Activated B cell treated with CpG ODN at 0.5 μM for 24 hours (primary cell): ENCODE results near the gene PIK3CD. TPM values are rescaled to one million over a fixed set of nuclear protein-coding genes. Genes with fewer than 3 reads are reported as not detected.

ENCODE experiments used
- ATAC-seq: fragments of 200-7000 bp; cut with Tn5 transposase; one replicate; pipeline ENCODE4 v1.10.0; 2021; ENCODE audit warnings: low read depth, mild to moderate bottlenecking, moderate library complexity
- CTCF ChIA-PET: fragments of 350-600 bp; sonication (Branson Sonifier 250); formaldehyde crosslinking; loops from one replicate; lab custom pipeline; 2021; ENCODE audit warnings: antibody characterized with exemption; lab: Charles Lee
- POLR2A ChIA-PET: fragments of 350-600 bp; sonication (Branson Sonifier 250); formaldehyde crosslinking; loops from one replicate; lab custom pipeline; 2021; ENCODE audit warnings: antibody characterized with exemption; lab: Charles Lee
- DNase-seq: peaks from one replicate; pipeline ENCODE4 v3.0.0; 2022
- H3K27ac Mint-ChIP-seq: one replicate; pipeline ENCODE4 v1.8.0; 2020; ENCODE audit warnings: mixed read lengths
- H3K27me3 Mint-ChIP-seq: one replicate; pipeline ENCODE4 v1.8.0; 2021; ENCODE audit warnings: mixed read lengths
- H3K36me3 Mint-ChIP-seq: one replicate; pipeline ENCODE4 v1.8.0; 2021; ENCODE audit warnings: low read depth, mixed read lengths
- H3K4me1 Mint-ChIP-seq: one replicate; pipeline ENCODE4 v1.8.0; 2021; ENCODE audit warnings: mixed read lengths
- H3K4me3 Mint-ChIP-seq: one replicate; pipeline ENCODE4 v1.8.0; 2020; ENCODE audit warnings: mild to moderate bottlenecking, mixed read lengths
- H3K9me3 Mint-ChIP-seq: one replicate; pipeline ENCODE4 v1.8.0; 2020; ENCODE audit warnings: mixed read lengths
- CTCF ChIP-seq: fragments of 200-600 bp; IDR thresholded peaks from one replicate; pipeline ENCODE4 v1.8.0; 2022; ENCODE audit warnings: antibody characterized with exemption, mild to moderate bottlenecking
- intact Hi-C: fragments of 100-400 bp; cut with micrococcal nuclease; formaldehyde crosslinking; loops from one replicate; pipeline ENCODE4 v1.15.1; 2024
- total RNA-seq: library from RNA; stranded (reverse); gene quantifications from 2 replicates; pipeline ENCODE4 v1.2.3, GENCODE V29; 2022

Gene PIK3CD
- total RNA-seq, 1 donor from 2014 or later = 265 TPM

- no peaks in the 10 kb centered on the region for H3K27me3 Mint-ChIP-seq
- TF ChIP-seq CTCF = no peak
- CTCF ChIA-PET = no interaction called here
- intact Hi-C loops = no loop called here
- no peak for ATAC-seq
- H3K27ac Mint-ChIP-seq = no peak overlapping the region
- no peaks in the 10 kb centered on the region for H3K4me1 Mint-ChIP-seq
- peaks cover 75% of the 10 kb centered on the region for H3K36me3 Mint-ChIP-seq
- no peak overlapping the region for H3K4me3 Mint-ChIP-seq
- no peaks in the 10 kb centered on the region for H3K9me3 Mint-ChIP-seq
- no peak for DNase-seq
- POLR2A ChIA-PET = interaction anchor here (0.6 kb wide), 1 partner anchor 79 kb away, joined by 6 read pairs; no protein-coding TSS in a partner anchor
Observed at GRCh38 chr1:9751971-9752370, 100.4 kb downstream of the PIK3CD start.

GRCh38 chr1:9753121-9753531, 101.6 kb downstream of the PIK3CD start:
- no peak overlapping the region for H3K27ac Mint-ChIP-seq
- no peak for TF ChIP-seq CTCF
- ChIA-PET CTCF (no interaction called here), POLR2A (no interaction called here)
- ATAC-seq (no peak), DNase-seq (no peak)
- peaks cover 70% of the 10 kb centered on the region for H3K36me3 Mint-ChIP-seq
- H3K4me3 Mint-ChIP-seq = no peak overlapping the region
- intact Hi-C loops = no loop called here
- H3K4me1 Mint-ChIP-seq = no peaks in the 10 kb centered on the region
- H3K27me3 Mint-ChIP-seq = no peaks in the 10 kb centered on the region
- no peaks in the 10 kb centered on the region for H3K9me3 Mint-ChIP-seq

DNA sequence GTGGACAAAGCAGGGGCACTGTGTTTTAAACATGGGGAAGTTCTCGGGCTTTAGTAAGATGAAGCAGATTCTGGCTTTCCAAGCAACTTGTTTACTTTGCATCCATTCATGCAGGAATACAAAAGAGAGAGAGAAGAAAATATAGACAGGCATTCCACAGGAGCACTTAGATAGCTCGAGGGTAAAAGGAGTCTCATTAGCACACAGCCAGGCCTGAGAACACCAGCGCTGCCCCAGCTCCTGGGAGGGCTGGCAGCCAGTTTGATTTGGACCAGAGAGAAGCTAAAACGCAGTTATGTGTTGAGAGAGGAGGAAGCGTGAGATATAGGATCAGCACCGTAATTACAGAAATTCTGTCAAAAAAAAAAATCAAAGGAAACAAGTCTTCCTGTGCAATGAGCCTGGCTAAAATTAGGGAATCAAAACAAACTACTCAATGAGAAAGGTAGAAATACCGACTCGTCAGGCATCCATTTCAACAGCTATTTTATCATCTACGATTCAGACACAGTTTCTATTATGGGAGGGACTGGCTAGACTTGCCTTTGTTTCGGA, 104.0 kb downstream of the PIK3CD start:
- no peak for ATAC-seq
- TF ChIP-seq CTCF = no peak
- Mint-ChIP-seq H3K4me1 (no peaks in the 10 kb centered on the region), H3K27ac (no peak overlapping the region), H3K4me3 (no peak overlapping the region), H3K27me3 (no peaks in the 10 kb centered on the region), H3K9me3 (no peaks in the 10 kb centered on the region), H3K36me3 (peaks cover 49% of the 10 kb centered on the region)
- DNase-seq = no peak
- intact Hi-C loops = no loop called here
- ChIA-PET POLR2A (no interaction called here), CTCF (no interaction called here)

DNA sequence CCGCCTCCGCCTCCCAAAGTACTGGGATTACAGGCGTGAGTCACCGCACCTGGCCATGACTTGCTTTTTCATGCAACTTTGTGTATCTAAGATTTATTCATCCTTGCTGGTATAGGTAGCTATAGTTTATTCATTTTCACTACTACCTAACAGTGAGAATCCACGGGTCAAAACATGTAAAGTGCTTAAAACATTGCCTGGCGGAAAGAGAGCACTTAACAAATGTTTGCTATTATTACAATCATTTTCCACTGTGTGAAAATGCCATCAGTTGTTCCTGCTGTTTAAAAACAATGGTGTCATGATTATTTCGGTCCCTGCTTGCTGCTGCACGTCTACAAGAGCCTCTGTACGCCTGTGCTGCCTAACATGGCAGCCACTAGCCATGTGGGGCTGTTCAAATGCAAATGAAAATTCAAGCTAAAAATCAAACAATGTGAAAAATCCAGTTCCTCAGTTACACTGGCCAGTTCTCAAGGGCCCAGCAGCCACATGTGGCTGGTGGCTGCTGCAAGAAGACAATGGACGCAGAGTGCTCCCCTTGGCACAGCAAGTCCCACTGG, 107.1 kb downstream of the PIK3CD start:
- ATAC-seq = no peak
- Mint-ChIP-seq H3K27me3 (no peaks in the 10 kb centered on the region), H3K36me3 (peaks cover 33% of the 10 kb centered on the region), H3K4me3 (no peak overlapping the region), H3K27ac (no peak overlapping the region), H3K4me1 (no peaks in the 10 kb centered on the region), H3K9me3 (no peaks in the 10 kb centered on the region)
- no peak for TF ChIP-seq CTCF
- POLR2A ChIA-PET = no interaction called here
- DNase-seq = no peak
- CTCF ChIA-PET = no interaction called here
- intact Hi-C loops = no loop called here

DNA sequence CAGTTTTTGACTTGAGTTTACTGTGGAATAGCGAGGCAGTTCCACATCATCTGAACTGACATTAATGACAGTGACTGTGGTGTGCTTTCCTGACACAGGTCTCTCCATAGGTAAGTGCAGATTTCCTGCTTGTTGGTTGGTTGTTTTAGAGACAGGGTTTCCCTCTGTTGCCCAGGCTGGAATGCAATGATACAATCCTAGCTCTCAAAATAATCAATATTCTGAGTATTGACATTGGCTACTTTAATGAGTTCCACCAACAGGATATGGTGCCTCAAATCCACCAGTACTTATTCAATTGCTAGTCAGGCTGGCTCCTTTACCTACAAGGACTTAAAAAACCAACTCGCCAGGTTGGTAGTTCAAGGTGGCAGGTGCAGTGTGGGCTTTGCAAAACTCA, 108.4 kb downstream of the PIK3CD start:
- Mint-ChIP-seq H3K9me3 (no peaks in the 10 kb centered on the region), H3K36me3 (peaks cover 26% of the 10 kb centered on the region), H3K27me3 (no peaks in the 10 kb centered on the region), H3K27ac (no peak overlapping the region), H3K4me1 (no peaks in the 10 kb centered on the region), H3K4me3 (no peak overlapping the region)
- POLR2A ChIA-PET = no interaction called here
- no peak for ATAC-seq
- intact Hi-C loops = loop anchor here (1.0 kb wide), 1 partner anchor 15 kb away; no protein-coding TSS in a partner anchor
- no peak for DNase-seq
- CTCF ChIA-PET = no interaction called here
- TF ChIP-seq CTCF = no peak
